ELR (cell line): ENCODE measurements around the gene PFDN2.

Experiments
- DNase-seq: peaks from one replicate; pipeline ENCODE4 v3.0.0-alpha.2; 2015; ENCODE audit warnings: low read depth

Gene PFDN2

GRCh38 chr1:161117759-161118581 lies at the start of gene PFDN2, which contains the start of gene NIT1:
Gene PFDN2, minus strand, starts transcription at chr1:161118037. Its CDS starts 11 bp downstream, at chr1:161118026.
Gene NIT1, plus strand, starts transcription at chr1:161118105. Its CDS starts 72 bp downstream, at chr1:161118177.
- peak; percentile 92 for DNase-seq

GRCh38 chr1:161166669-161167548 lies 49.1 kb upstream of the PFDN2 start:
- DNase-seq = peak; percentile 52

GRCh38 chr1:161165742-161166668 lies 48.2 kb upstream of the PFDN2 start, which contains the start of gene PPOX:
Gene PPOX, plus strand, starts transcription at chr1:161166426. Its CDS starts 422 bp downstream, at chr1:161166848.
- peak; percentile 99 for DNase-seq

- no peak for DNase-seq
These were observed 47.2 kb upstream of the PFDN2 start for GRCh38 chr1:161164901-161165610.

- DNase-seq = no peak
These were observed 46.0 kb upstream of the PFDN2 start for GRCh38 chr1:161163793-161164192.

- no peak for DNase-seq
These were observed 45.0 kb upstream of the PFDN2 start for GRCh38 chr1:161162806-161163205.

- no peak for DNase-seq
These were observed 44.2 kb upstream of the PFDN2 start for GRCh38 chr1:161162052-161162451.

GRCh38 chr1:161161652-161162051 lies 43.8 kb upstream of the PFDN2 start:
- DNase-seq = no peak

GRCh38 chr1:161160671-161161145 lies 42.9 kb upstream of the PFDN2 start:
- DNase-seq = no peak

- no peak for DNase-seq
These were observed 42.0 kb upstream of the PFDN2 start for GRCh38 chr1:161159913-161160243.

- peak; percentile 94 for DNase-seq
These were observed 41.5 kb upstream of the PFDN2 start, which contains the start of gene USP21 for GRCh38 chr1:161159087-161159912. Gene USP21, plus strand, starts transcription at chr1:161159500. Its CDS starts 1,141 bp downstream, at chr1:161160641.

GRCh38 chr1:161158316-161159010 lies 40.6 kb upstream of the PFDN2 start:
- DNase-seq = peak; percentile 54

- no peak for DNase-seq
These were observed 40.0 kb upstream of the PFDN2 start for GRCh38 chr1:161157867-161158266.

GRCh38 chr1:161153682-161154337 lies 36.0 kb upstream of the PFDN2 start, which contains the start of gene UFC1:
Gene UFC1, plus strand, starts transcription at chr1:161153978. Its CDS starts 20 bp downstream, at chr1:161153998.
- DNase-seq = peak; percentile 93

GRCh38 chr1:161153176-161153575 lies 35.3 kb upstream of the PFDN2 start:
- no peak for DNase-seq

GRCh38 chr1:161145832-161146231 lies 28.0 kb upstream of the PFDN2 start:
- DNase-seq = no peak

GRCh38 chr1:161140755-161141400 lies 23.0 kb upstream of the PFDN2 start:
- no peak for DNase-seq

- DNase-seq = peak; percentile 72
These were observed 21.9 kb upstream of the PFDN2 start for GRCh38 chr1:161139766-161140165.
